Cardiac ventricle fibroblast (primary cell): Measurements from ENCODE around the gene RAE1. TPM values are rescaled to one million over a fixed set of nuclear protein-coding genes. Genes with fewer than 3 reads are reported as not detected.

Experiments
- total RNA-seq: library from RNA; depleted of rRNA; stranded (reverse); fragments of >200 nt; gene quantifications from 2 replicates; pipeline ENCODE4 v1.2.3, GENCODE V29; 2015

Gene RAE1
- total RNA-seq: 20.1 and 29.6 TPM in 2 replicates

GRCh38 chr20:57351042-57351783, at the start of gene RAE1:
RAE1 (plus strand) TSS chr20:57351255; CDS start chr20:57354039, 2,784 bp downstream.

GRCh38 chr20:57329608-57330221, 21.3 kb upstream of the RAE1 start, which contains the start of gene SPO11:
SPO11 (plus strand) TSS chr20:57329803; CDS start chr20:57329868, 65 bp downstream.

GRCh38 chr20:57390604-57391438, 39.8 kb downstream of the RAE1 start, which contains the start of gene RBM38:
RBM38 (plus strand) TSS chr20:57391396; CDS start chr20:57391582, 186 bp downstream.

Other genes starting within 250 kb of the RAE1 start
- gene BMP7, start 84.6 kb upstream of the RAE1 start, total RNA-seq: not detected in 2 replicates
- gene SPO11, start 21.5 kb upstream of the RAE1 start, total RNA-seq: not detected in 2 replicates
- 5.5 and 5.6 TPM in 2 replicates for gene RBM38, start 40.1 kb downstream of the RAE1 start, total RNA-seq
- gene CTCFL, start 173.9 kb downstream of the RAE1 start, total RNA-seq: not detected in 2 replicates
- 0.15 TPM in 1 of 2 replicates, not detected in the other for gene PCK1, start 209.9 kb downstream of the RAE1 start, total RNA-seq